GM18867 (cell line): Measurements from ENCODE around the gene MEF2C.
"Not testable (repeated sequence)": the region's sequence is repeated elsewhere in the genome, so short reads cannot be mapped to it uniquely, and the experiment has no call there.

ENCODE experiments used
- ATAC-seq: cut with Tn5 transposase; IDR thresholded peaks from one replicate; pipeline ENCODE4 v1.9.1; 2021; ENCODE audit warnings: mild to moderate bottlenecking, moderate library complexity; ENCODE audit not compliant: unreplicated experiment

The MEF2C gene

DNA sequence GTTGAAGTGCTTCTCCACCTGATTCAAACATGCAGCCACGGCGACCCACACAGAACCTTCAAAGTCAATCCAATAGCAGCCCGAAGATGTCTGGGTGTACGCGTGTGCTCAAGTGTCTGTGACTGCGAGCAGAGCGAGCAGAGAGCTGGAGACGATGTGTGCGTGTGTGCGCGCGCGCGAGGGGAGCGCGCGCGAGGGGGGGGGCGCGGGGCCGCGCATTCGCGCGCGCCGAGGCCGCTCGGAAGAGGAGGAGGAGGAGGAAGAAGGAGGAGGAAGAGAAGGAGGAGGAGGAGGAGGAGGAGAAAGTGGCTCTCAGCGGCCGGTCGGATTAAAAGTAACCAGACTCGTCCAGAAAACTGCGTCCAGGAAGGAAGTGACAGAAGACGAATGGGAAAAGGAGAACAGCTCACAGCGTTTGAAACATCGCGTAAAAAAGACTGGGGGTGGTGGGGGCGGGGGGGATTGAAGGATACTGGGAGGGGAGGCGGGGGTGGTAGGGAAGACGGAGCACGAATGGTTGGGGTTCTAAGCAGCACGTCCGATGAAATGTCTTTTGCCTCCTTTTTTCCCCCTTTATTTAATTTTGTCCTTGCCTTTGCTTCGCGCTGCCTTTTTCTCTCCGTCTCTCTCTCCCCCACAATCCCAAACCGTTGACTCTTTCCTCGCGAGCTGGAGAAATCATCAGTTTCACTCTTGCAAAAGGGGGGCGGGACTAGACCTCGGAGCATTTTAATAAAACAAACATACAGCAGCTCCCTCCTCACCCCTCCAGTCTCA is at the start of gene MEF2C:
Gene MEF2C, minus strand, starts transcription at position 126 of the 777 bp plus-strand sequence. CDS start 59,396 bp downstream, outside the sequence.
- peak; percentile 37 for ATAC-seq

DNA sequence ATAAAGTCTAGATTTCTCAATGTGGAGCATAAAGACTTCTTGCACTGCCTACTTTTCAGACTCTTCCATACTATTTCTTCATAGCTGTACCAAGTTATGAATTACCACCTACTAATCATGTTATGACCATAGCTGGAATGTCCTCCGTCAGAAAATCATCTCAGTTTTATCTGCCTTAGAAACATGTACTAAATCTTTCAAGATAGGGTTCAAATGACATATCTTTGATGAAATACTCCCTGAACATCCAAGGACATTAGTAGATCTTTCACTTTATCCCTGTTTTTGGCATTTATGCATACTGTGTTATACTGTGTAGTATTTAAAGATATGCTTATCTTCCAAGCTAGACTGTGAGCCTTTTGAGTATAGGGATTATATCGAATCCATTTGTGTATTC is 49.6 kb upstream of the MEF2C start:
- ATAC-seq = no peak

DNA sequence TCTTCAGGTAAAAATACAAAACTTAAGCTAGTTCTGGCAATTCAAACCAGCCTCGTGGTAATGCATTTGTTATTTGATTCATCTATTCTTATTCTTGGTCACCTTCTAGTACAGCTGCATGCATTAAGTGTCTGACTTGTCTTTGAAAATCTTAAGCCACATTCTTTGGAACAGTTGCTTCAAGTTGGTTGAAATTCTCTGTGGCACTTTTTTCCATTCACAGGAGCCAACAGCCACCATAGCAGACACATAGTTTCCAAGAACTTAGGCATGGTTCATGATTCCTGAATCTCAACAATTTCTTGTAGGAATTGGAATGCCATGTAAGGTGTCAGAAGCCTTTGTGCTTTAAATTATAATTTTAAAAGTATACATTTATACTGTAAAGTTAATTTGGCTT is 47.4 kb upstream of the MEF2C start:
- ATAC-seq = no peak

DNA sequence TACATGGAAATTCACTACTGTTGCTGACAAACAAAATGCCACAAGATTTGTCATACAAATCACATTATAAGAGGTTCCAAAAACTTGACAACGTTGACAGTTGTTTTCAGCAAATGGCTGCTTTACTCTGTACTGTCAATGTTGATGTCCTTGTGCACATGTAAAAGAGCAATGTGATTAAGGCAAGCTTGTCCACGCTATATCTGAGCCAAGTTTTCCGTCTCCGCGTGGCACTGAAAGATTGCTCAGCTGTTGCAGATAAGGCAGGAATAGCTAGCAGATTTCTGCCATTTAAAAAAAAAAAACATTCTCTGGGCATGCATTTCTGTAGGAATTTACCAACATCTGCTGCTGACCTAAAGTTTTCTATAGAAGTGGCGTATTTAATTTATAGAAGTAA is 46.4 kb upstream of the MEF2C start:
- ATAC-seq = no peak

DNA sequence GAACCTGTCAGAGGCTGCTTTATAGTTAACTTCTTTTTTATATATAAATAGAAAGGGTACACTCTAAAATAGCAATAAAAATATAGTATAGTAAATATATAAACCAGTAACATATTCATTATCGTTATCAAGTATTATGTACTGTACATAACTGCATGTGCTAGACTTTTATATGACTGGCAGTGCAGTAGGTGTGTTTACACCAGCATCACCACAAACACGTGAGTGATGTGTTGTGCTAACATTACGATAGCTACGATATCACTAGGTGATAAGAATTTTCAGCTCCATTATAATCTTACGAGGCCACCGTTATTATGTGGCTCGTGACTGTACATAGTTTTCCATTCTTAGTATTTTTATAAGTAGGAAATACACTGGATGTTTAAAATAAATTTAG is 43.8 kb upstream of the MEF2C start:
- no peak for ATAC-seq

DNA sequence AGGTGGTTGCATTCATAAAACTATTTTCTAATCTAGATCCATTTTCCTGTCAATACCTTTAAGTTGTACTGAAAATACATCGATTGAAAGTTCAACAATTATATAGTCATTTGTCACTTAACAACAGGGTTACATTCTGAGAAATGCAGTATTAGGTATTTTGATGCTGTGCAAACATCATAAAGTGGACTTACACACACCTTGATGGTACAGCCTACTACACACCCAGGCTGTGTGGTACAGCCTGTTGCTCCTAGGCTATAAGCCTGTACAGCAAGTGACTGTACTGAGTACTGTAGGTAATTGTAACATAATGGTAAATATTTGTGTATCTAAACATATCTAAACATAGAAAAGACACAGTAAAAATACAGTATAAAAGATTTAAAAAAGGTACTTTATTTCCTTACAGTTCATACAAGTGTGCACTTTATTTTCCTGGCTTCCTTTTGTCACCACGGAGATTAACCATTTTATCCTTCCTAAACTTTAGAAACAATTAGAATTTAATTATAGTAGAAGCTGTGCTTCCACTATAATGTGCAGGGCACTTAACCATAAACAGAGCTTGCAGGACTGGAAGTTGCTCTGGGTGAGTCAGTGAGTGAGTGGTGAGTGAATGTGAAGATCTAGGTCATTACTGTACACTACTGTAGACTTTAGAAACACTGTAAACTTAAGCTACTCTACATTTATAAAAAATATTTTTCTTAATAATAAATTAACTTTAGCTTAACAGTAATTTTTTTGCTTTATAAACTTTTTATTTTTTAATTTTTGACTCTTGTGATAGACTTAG is 42.9 kb upstream of the MEF2C start:
- no peak for ATAC-seq

DNA sequence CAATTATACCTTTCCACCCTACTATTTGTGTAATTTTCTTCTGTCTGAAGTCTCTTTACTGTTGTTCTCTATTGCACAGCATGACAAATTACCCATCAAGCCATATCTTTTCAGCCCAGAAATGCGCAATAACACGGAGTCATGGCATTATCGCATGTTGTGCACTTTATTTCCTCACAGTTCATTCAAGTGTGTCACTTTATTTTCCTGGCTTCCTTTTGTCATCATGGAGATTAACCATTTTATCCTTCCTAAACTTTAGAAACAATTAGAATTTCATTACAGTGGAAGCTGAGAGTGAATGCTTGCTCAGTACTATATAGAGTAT is 41.3 kb upstream of the MEF2C start:
- no peak for ATAC-seq

DNA sequence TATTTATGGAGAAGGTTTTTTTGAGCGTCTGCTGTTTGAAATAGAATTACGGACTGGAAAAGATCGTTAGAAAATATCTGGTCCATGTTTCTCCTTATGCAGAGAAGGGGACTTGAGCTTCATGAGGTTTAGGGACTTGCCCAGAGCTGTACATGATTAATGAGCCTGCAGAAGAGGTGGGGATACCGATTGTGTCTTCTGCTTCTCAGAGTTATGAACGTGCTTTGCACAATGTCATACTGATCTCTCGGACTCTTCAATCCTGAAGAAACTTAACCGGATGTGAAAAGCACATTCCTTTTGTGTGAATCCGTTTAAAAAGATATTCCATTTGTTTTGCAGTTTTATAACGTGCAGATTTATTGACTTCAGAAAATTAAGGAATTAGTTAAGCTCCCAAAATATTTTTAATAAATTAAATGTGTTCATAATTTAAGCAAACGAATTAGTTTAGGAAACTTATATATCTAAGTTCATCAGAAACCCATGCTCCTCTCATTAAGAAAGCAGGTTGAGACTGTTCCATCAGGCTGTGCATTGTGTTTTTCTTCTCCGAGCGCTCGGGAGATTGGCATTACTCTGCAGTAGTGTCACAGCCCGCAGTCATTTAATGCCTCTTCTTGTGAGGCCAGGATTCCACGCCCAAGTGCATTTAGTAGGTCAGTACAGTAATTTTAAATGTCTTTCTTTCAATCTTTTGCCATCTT is 40.8 kb upstream of the MEF2C start:
- no peak for ATAC-seq

DNA sequence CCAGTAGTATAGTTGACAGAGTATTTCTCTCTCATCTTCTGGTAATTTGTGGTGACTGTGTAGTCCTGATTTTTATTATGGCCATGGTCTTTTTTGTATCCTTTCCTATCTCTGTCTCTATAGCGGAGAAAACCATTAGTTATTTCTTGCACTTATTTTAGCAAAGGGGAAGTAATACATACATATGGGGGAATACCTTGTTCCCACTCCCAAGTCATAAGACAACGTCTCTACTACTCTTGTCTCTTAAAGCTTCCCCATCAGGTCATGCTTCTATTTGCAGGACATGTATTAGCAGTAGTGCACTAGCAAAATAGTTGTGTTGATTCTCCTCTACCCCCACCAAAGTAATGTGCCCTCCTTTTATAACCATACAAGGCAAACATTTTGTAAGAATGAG is 29.8 kb upstream of the MEF2C start:
- ATAC-seq = not testable (repeated sequence)

DNA sequence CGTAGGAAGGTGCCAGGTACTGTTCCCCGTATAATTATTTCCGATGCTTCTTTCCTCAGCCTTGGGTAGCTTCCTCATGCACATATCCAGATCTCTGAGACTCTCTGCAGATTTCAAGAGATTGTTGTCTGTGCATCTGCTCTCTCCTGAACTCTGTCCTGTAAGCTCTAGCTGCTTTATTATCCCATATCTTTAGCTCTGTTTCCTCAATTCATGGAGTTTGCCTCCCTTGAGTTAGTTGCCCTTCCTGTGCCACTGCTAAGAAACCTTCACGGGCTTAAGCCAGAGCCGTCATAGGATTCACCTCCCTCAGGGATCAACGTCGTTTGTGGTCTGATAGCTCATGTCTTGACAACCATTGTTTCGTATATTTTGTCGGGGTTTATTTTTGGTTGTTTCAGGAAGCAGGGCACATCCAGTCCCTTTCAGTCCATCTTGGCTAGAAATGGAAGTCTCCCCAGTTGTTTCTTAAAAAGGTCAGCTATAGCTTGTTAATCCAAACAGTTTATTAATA is 28.1 kb upstream of the MEF2C start:
- ATAC-seq = not testable (repeated sequence)

DNA sequence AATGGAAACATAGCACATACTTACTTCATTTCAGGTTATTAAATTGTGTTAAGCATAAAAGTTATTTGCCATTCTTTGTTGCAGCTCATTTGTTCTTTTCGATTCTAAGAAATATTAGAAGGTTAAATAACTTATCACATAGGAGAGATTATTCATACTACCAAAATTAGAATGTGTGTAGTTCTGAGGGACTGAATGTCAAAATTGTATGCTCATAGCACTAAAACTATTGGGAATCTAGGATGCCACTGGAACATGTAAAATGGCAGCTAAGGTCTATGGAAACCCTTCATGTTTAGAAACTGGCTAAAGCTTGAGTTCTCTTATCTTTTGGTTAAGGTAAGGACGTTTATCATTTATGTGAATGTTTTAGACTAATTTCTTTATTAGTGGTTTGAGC is 21.5 kb upstream of the MEF2C start:
- not testable (repeated sequence) for ATAC-seq

DNA sequence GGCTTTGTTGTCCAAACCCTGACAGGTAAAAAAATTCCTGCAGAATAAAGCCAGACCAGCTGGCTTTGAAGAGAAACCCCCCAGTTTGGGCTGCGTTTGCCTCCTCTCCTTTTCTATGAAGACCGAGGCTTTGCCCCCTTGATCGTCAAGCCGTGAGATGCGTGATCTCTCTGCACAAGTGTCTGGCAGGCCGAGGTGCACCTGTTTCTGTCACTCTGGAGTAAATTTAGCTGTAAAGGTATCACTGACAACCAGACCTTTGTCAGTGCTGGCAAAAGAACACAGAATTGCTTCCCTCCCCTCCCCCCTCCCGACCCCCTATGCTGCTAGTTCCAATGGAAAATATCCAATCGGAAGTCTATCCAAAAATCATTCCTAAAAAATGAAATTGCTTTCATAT is 21.0 kb upstream of the MEF2C start:
- ATAC-seq = not testable (repeated sequence)

DNA sequence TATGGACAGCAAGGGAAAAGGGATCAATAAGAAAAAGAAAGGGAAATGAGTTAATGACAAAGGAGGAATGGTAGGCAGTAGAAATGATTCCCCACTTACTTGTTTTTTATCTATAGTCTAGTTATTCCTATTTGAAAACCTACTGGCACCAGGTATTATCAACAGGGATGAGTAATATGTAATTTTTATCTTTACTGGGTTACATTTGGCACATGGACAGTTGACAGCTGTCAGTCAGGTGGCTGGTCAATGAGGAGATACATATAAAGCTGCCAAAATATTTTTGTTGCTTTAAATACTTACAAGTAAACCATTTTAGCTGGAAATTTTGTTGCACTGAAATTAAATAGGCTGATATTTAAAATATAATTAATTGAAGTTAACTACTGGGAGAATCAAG is 18.1 kb upstream of the MEF2C start:
- ATAC-seq = not testable (repeated sequence)

DNA sequence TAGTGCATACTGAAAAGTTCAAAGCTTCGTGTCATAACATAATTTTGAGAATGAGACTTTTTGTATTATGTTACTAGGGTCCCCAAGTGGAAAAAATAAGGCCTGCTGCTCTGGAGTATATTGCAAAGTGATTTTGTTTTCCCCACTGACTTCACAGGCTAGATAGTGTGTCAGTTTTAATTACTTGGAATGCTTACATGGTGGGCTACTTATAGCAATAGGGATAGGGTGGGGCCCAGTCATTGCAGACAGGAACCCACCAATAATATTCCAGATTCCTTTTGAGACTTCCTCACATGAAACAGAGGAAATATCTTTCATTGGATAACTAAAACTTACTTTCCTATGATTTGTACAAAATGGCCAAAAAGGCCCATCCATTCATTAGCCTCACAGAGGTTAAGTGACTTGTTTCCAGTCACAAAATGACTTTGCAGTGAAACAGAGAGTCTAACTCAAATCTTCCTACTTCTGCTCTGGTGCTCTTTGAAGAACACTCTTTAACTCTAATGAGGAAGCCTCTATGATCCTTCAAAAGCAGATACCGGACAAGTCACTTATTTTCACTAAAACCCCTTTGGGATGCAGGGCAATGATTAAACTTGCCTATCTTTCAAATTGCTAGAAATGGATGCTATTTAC is 16.2 kb upstream of the MEF2C start:
- ATAC-seq = peak; percentile 45

DNA sequence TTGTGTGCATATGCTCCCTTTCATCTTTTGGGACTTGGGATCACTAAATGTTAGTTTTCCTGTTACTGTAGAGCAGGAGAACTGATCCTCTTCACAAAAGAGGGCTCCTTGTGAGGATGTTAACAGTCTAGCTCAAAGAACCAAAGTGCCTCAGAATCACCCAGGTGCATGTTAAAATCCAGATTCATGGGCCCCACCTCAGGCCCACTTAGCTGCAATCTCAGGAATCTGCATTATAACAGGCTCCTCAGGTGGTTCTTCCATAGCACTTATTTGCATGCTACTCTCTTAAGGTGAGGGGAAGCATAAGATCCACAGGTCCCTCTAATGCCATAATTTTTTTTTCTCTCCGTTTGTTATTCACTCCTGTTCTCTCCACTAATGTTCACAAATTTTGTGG is 14.8 kb upstream of the MEF2C start:
- ATAC-seq = no peak

DNA sequence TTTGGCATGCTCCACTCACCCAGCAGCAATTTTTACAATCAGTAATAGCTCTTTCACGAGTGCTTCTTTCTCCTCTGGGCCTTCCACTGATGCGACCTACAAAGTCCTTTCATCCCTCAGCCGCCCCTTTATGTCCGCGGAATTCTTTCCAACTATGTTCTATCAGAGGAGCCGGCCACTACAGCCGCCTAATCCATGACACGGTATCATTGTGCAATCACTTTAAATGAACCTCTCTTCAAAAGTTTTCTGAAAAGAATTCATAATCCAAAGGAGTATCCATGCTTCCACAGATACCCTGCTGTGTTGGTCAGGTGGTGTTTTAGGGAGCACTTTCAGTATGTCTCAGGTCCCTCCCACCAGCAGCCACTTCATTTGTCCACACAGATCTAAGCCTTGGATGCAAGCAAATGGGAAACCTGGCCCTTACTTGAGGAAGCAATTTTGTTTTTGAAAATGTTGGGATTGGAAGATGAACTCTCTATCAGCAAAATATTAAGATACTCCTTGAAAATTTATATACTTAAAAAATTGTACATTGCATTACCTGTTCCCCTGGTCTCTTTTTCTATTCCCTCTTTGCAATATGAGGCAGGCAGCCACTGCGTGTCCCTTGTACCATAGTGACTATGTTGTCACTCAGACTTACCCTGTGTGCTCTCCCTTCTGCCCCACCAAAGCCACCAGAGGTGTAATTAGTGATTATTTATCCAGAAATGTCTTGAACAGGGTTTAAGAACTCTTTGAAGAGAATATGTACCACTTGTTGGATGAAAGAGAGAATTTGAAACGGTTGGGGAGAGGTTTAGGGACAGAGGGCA is 12.9 kb upstream of the MEF2C start:
- no peak for ATAC-seq

DNA sequence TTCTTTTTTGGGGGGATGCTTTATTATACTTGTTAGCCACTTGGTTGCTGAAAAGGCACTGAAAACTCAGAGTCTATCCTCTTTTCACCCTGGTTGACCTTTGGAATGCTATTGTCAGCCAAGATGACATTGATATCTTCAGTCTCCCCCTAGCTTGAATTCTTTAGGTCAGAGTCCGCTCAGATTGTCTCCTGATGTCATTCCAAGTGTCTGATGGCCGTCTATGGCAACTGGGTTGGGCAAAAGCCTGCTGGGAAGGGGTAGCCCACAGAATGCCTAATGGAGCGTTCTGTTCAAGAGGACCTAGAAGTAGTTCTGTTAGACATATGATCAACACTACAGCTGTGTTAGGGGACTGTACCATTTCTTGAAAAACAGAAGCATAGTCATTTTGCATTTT is 9.7 kb upstream of the MEF2C start:
- ATAC-seq = no peak

DNA sequence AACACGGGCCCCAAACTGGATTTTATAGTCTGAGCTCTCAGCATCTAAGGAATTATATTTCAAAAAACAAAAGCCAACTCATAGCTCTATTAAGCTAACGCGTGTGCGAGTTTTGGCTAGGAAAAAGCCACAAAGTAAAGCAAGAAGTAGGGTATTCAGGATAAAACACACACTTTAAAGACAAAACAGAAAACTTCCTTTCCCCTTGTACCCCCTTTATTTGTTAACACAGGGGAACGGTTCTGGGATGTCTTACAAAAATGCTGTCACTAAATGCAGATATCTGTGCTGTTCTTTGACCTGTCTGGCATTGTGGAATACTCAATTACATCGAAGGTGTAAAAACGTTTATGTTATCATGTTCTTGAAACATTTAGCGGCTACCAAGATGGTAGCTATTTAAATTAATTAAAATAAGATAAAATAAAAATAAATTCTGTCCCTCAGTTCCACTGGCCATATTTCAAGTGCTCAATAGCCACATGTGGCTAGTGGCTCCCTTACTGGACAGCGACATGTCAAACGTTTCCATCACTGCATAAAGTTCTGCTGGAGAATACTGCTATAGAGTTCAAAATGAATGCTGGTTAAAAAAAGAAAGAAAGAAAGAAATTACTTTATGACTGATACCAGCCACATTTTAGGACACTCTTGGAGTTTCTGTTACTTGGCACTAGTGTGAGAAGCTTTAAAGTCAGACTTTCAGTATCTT is 7.2 kb upstream of the MEF2C start:
- ATAC-seq = no peak

DNA sequence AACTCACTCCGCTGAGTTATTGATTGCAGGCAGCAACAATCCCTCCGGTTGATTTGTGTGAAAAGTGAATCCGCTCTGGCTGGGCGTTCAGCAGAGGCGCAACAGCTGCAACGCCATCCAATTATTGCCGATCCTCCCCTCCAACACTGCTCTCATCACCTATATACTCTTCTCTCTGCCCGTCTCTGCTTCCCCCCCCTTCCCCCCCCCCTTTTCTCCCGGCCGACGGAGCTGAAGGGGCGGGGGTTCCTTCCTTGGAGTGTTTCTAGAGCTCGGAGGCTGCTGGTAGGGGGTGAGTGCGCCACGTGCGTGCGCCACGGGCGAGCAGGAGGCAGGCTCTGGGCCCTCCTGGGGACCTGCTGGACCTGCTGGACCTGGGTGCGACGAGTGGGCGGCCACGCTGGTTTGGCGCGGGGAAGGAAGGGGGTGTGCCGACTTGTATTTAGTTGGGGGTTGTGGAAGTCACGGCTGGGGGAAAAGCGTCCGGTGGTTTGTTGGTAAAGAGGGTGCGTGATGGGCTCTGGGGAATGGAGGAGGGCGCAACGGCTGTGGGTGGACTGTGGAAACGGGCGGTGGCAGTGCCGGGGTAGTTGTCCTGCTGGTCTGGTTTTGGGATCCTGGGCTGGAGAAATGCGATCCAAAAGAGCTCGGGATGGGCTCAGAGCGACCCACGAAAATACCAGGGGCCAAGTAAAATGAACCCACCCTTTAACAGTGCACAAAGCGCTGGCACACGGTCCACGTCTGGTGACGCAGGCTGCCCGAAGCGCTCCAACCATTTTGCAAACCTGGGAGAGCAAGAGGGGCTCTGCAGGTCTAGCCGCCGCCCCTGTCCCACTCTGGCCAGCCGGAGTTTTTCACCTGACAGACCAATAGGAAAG is 6.4 kb upstream of the MEF2C start:
- ATAC-seq = peak; percentile 33
